Measurements from ENCODE around the gene MAP2K2. TPM values are rescaled to one million over a fixed set of nuclear protein-coding genes. Genes with fewer than 3 reads are reported as not detected.

MAP2K2 gene
- total and polyA plus RNA-seq, 2 donors (not counting 1 experiment from before 2014, with no cell fraction given) = 138 to 181 TPM

DNA sequence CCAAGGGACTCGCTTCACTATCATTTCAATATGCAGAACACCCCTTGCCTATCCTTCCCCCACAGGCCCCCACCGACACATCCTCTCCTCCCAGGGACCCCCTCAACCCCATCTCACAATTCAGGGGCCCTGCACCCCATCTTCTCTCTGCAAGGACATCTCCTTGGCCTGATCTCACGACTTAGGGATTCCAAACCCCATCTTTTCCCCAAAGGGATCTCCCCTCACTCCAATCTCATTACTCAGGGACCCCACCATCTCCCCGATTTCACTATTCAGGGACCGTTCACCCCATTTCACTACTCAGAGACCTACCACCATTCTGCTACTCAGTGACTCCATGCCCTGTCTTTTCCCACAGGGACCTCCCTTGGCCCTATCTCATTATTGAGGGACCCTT, 1.4 kb downstream of the MAP2K2 start:
- peaks cover 16 to 18% of the 10 kb centered on the region in 2 donors for H3K4me1 ChIP-seq (ENCODE audit: control insufficient read depth in 2 of 2, insufficient read depth in 2 of 2, low read length in 2 of 2)
- peaks cover 53% of the 10 kb centered on the region for H3K79me2 ChIP-seq (ENCODE audit: control insufficient read depth, insufficient read depth, low read length)
- H3K27ac ChIP-seq (ENCODE audit: low read length in 2 of 2) = peak overlapping the region; percentile 47 to 85
- H3K4me2 ChIP-seq (replicated peaks; ENCODE audit: low read depth, low read length, poor library complexity, severe bottlenecking) = peak overlapping the region; percentile 96
- ATAC-seq (ENCODE audit: low read depth) (no peak), DNase-seq (no peak)
- Mint-ChIP-seq H3K27me3 (no peaks in the 10 kb centered on the region), H3K4me3 (peak overlapping the region; percentile 87), H3K9me3 (ENCODE audit: insufficient read depth) (no peaks in the 10 kb centered on the region), H3K27ac (peak overlapping the region; percentile 90), H3K4me1 (peaks cover 20% of the 10 kb centered on the region)
- H3K27me3 ChIP-seq (replicated peaks in 1 of 4; ENCODE audit: control extremely low read depth in 1 of 4, control insufficient read depth in 3 of 4, insufficient read depth in 4 of 4, low read length in 3 of 4) = no peaks in the 10 kb centered on the region
- peaks cover 0 to 3% (median 0%) of the 10 kb centered on the region in 3 donors for H3K9me3 ChIP-seq (ENCODE audit: control extremely low read depth in 1 of 3, control insufficient read depth in 2 of 3, insufficient read depth in 1 of 3, low read length in 2 of 3)
- H3K4me3 ChIP-seq (ENCODE audit: control extremely low read depth in 1 of 5, extremely low read depth in 1 of 5, insufficient read depth in 1 of 5, low read depth in 2 of 5, low read length in 4 of 5) = peak overlapping the region in 4 of 5 experiments; percentile 55 to 81 (median 68)
- 74% methylated on average over 4 of the region's 5 CpGs for WGBS (ENCODE audit: insufficient coverage)
- peaks cover 46% of the 10 kb centered on the region for H4K20me1 ChIP-seq (ENCODE audit: control insufficient read depth, insufficient read depth, low read length, poor library complexity, severe bottlenecking)
- TF ChIP-seq, protein P1, sequence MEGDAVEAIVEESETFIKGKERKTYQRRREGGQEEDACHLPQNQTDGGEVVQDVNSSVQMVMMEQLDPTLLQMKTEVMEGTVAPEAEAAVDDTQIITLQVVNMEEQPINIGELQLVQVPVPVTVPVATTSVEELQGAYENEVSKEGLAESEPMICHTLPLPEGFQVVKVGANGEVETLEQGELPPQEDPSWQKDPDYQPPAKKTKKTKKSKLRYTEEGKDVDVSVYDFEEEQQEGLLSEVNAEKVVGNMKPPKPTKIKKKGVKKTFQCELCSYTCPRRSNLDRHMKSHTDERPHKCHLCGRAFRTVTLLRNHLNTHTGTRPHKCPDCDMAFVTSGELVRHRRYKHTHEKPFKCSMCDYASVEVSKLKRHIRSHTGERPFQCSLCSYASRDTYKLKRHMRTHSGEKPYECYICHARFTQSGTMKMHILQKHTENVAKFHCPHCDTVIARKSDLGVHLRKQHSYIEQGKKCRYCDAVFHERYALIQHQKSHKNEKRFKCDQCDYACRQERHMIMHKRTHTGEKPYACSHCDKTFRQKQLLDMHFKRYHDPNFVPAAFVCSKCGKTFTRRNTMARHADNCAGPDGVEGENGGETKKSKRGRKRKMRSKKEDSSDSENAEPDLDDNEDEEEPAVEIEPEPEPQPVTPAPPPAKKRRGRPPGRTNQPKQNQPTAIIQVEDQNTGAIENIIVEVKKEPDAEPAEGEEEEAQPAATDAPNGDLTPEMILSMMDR (IDR thresholded peaks at IDR 0.05) = no peak
- TF ChIP-seq EZH2 (IDR thresholded peaks at IDR 0.05; ENCODE audit: borderline replicate concordance, insufficient read depth, low read depth, low read length, poor library complexity, severe bottlenecking) = no peak
- peak overlapping the region; percentile 81 for H3K9ac ChIP-seq (ENCODE audit: low read length)
- intact Hi-C loops (cut with micrococcal nuclease) = loop anchor here (5.0 kb wide), 2 partner anchors 60 to 135 kb away; partner anchors contain the start of genes ANKRD24, EEF2 and SIRT6
- peaks cover 0 to 12% of the 10 kb centered on the region in 2 experiments for H3K36me3 ChIP-seq (replicated peaks in 1 of 2; ENCODE audit: control extremely low read depth in 1 of 2, control insufficient read depth in 1 of 2, extremely low read depth in 1 of 2, insufficient read depth in 2 of 2, low read length in 1 of 2)
- CTCF ChIA-PET = no interaction called here
- no peak overlapping the region for H2AFZ ChIP-seq (ENCODE audit: insufficient read depth, low read depth, low read length, poor library complexity, severe bottlenecking)
- POLR2A ChIA-PET = no interaction called here

DNA sequence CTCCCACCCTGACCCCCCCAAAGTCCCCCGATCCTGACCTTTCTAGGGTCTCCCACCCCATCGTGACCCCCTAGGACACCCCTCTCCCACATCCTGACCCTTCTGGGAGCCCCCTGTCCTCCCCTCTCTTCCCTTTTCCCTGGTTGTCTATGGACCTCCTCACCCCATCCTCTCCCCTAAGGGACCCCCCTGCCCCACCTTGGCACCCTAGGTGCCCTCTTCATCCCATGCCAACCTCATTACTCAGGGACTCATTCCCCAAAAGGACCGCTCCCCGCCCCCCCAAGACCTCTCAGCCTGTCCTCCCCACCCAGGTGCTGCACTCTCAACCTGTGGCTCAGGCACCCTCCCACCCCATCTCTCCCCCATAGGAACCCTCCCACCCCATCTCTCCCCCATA, 2.1 kb downstream of the MAP2K2 start:
- ChIA-PET CTCF (no interaction called here), POLR2A (no interaction called here)
- H3K36me3 ChIP-seq (replicated peaks in 1 of 2; ENCODE audit: control extremely low read depth in 1 of 2, control insufficient read depth in 1 of 2, extremely low read depth in 1 of 2, insufficient read depth in 2 of 2, low read length in 1 of 2) = peaks cover 0 to 17% of the 10 kb centered on the region in 2 experiments
- H3K4me1 Mint-ChIP-seq = peaks cover 23% of the 10 kb centered on the region
- peaks cover 0 to 3% (median 0%) of the 10 kb centered on the region in 3 donors for H3K9me3 ChIP-seq (ENCODE audit: control extremely low read depth in 1 of 3, control insufficient read depth in 2 of 3, insufficient read depth in 1 of 3, low read length in 2 of 3)
- no peak overlapping the region for H3K9ac ChIP-seq (ENCODE audit: low read length)
- H3K27ac Mint-ChIP-seq = no peak overlapping the region
- no peaks in the 10 kb centered on the region for H3K27me3 ChIP-seq (replicated peaks in 1 of 4; ENCODE audit: control extremely low read depth in 1 of 4, control insufficient read depth in 3 of 4, insufficient read depth in 4 of 4, low read length in 3 of 4)
- no peak for DNase-seq
- H3K4me3 Mint-ChIP-seq = no peak overlapping the region
- no peak for ATAC-seq (ENCODE audit: low read depth)
- H3K27ac ChIP-seq (ENCODE audit: low read length in 2 of 2) = no peak overlapping the region
- intact Hi-C loops (cut with micrococcal nuclease) = loop anchor here (5.0 kb wide), 2 partner anchors 60 to 135 kb away; partner anchors contain the start of genes ANKRD24, EEF2 and SIRT6
- H3K27me3 Mint-ChIP-seq = no peaks in the 10 kb centered on the region
- H3K4me2 ChIP-seq (replicated peaks; ENCODE audit: low read depth, low read length, poor library complexity, severe bottlenecking) = no peak overlapping the region
- TF ChIP-seq, protein P1 (IDR thresholded peaks at IDR 0.05) = no peak
- TF ChIP-seq EZH2 (IDR thresholded peaks at IDR 0.05; ENCODE audit: borderline replicate concordance, insufficient read depth, low read depth, low read length, poor library complexity, severe bottlenecking) = no peak
- H3K4me3 ChIP-seq (ENCODE audit: control extremely low read depth in 1 of 5, extremely low read depth in 1 of 5, insufficient read depth in 1 of 5, low read depth in 2 of 5, low read length in 4 of 5) = no peak overlapping the region
- 87% methylated on average over 2 of the region's 4 CpGs for WGBS (ENCODE audit: insufficient coverage)
- H4K20me1 ChIP-seq (ENCODE audit: control insufficient read depth, insufficient read depth, low read length, poor library complexity, severe bottlenecking) = peaks cover 46% of the 10 kb centered on the region
- H2AFZ ChIP-seq (ENCODE audit: insufficient read depth, low read depth, low read length, poor library complexity, severe bottlenecking) = no peak overlapping the region
- no peaks in the 10 kb centered on the region for H3K9me3 Mint-ChIP-seq (ENCODE audit: insufficient read depth)
- H3K79me2 ChIP-seq (ENCODE audit: control insufficient read depth, insufficient read depth, low read length) = peaks cover 60% of the 10 kb centered on the region
- H3K4me1 ChIP-seq (ENCODE audit: control insufficient read depth in 2 of 2, insufficient read depth in 2 of 2, low read length in 2 of 2) = peaks cover 16 to 18% of the 10 kb centered on the region in 2 donors

Measured in B cell (primary cell).